HepG2 (cell line): ENCODE measurements around the gene HOXA11. TPM values are rescaled to one million over a fixed set of nuclear protein-coding genes. Genes with fewer than 3 reads are reported as not detected.

Source experiments
- CENPX ChIP-seq: sonication (generic); formaldehyde crosslinking; IDR thresholded peaks from 2 replicates; pipeline ENCODE4 v1.9.0; 2021; ENCODE audit warnings: mild to moderate bottlenecking, missing genetic modification reagents, moderate library complexity
- ESRRA ChIP-seq: sonication (generic); formaldehyde crosslinking; IDR thresholded peaks from 2 replicates; pipeline ENCODE4 v1.5.1; 2020; ENCODE audit warnings: mild to moderate bottlenecking, low read depth, missing genetic modification reagents
- ETV5 ChIP-seq: IDR thresholded peaks from 2 replicates; pipeline ENCODE4 v1.6.1; 2018; ENCODE audit warnings: missing biosample characterization, missing genetic modification reagents, inconsistent platforms, borderline replicate concordance
- FOXK2 ChIP-seq: fragments of 450-650 bp; IDR thresholded peaks from 2 replicates; pipeline ENCODE4 v1.6.1; 2016
- MAFF ChIP-seq: IDR thresholded peaks from 2 replicates; pipeline ENCODE4 v1.6.1; 2011; ENCODE audit warnings: low read depth, low read length, improper control_type of control experiment
- MIER2 ChIP-seq: IDR thresholded peaks from 2 replicates; pipeline ENCODE4 v1.6.1; 2016; ENCODE audit warnings: missing biosample characterization, missing genetic modification reagents
- MNT ChIP-seq: fragments of 450-650 bp; IDR thresholded peaks from 2 replicates; pipeline ENCODE4 v1.6.1; 2016
- NAIF1 ChIP-seq: sonication (generic); formaldehyde crosslinking; IDR thresholded peaks from 2 replicates; pipeline ENCODE4 v1.5.0; 2020; ENCODE audit warnings: mild to moderate bottlenecking, missing genetic modification reagents, borderline replicate concordance
- NCOA1 ChIP-seq: sonication (generic); formaldehyde crosslinking; IDR thresholded peaks from 2 replicates; pipeline ENCODE4 v1.9.0; 2021; ENCODE audit warnings: missing genetic modification reagents
- PCBP1 ChIP-seq: fragments of 200-400 bp; formaldehyde crosslinking; IDR thresholded peaks from 2 replicates; pipeline ENCODE4 v1.6.1; 2017; ENCODE audit warnings: mild to moderate bottlenecking, low read depth, low read length, borderline replicate concordance
- PCBP2 ChIP-seq: fragments of 200-400 bp; formaldehyde crosslinking; optimal IDR thresholded peaks from 2 replicates; pipeline ENCODE3; 2018; ENCODE audit warnings: low read length, low read depth; ENCODE audit not compliant: poor library complexity, severe bottlenecking
- PHF21A ChIP-seq: sonication (generic); formaldehyde crosslinking; IDR thresholded peaks from 2 replicates; pipeline ENCODE4 v1.5.0; 2020; ENCODE audit warnings: mild to moderate bottlenecking, missing genetic modification reagents
- RERE ChIP-seq: IDR thresholded peaks from 2 replicates; pipeline ENCODE4 v1.6.1; 2016; ENCODE audit warnings: low read depth, missing genetic modification reagents, missing compliant biosample characterization
- SOX5 ChIP-seq: IDR thresholded peaks from 2 replicates; pipeline ENCODE4 v1.6.1; 2016; ENCODE audit warnings: borderline replicate concordance
- TFDP2 ChIP-seq: sonication (generic); formaldehyde crosslinking; IDR thresholded peaks from 2 replicates; pipeline ENCODE4 v1.4.0; 2020; ENCODE audit warnings: missing genetic modification reagents
- ZFP37 ChIP-seq: sonication (generic); formaldehyde crosslinking; IDR thresholded peaks from 2 replicates; pipeline ENCODE4 v1.4.0; 2020; ENCODE audit warnings: missing genetic modification reagents, borderline replicate concordance
- ZFY ChIP-seq: sonication (generic); formaldehyde crosslinking; IDR thresholded peaks from 2 replicates; pipeline ENCODE4 v1.4.0; 2020; ENCODE audit warnings: missing genetic modification reagents
- ZNF124 ChIP-seq: sonication (generic); formaldehyde crosslinking; IDR thresholded peaks from 2 replicates; pipeline ENCODE4 v1.4.0; 2020; ENCODE audit warnings: missing genetic modification reagents
- ZNF569 ChIP-seq: sonication (generic); formaldehyde crosslinking; IDR thresholded peaks from 2 replicates; pipeline ENCODE4 v1.5.0; 2020; ENCODE audit warnings: mild to moderate bottlenecking, missing genetic modification reagents, moderate library complexity, borderline replicate concordance
- ZNF589 ChIP-seq: sonication (generic); formaldehyde crosslinking; conservative IDR thresholded peaks from 2 replicates; pipeline ENCODE4 v1.8.0; 2022; ENCODE audit warnings: mild to moderate bottlenecking, moderate library complexity, missing genetic modification reagents
- polyA plus RNA-seq, 8 experiments: library from polyadenylated mRNA; depleted of rRNA in 3 of 8; stranded (reverse) in 7 of 8; unstranded in 1 of 8; fragments of >200 nt; fragmentation: Illumina TruSeq in 4 of 8; extraction: Trizol in 4 of 8; gene quantifications; 2 replicates each; pipeline versions ENCODE4 v1.2.1 to v1.2.3, GENCODE V29; 2011 to 2016; ENCODE audit warnings: low read depth in 4 of 8, missing spikeins in 1 of 8, mixed read lengths in 1 of 8; ENCODE audit not compliant: insufficient read depth in 1 of 8
- total RNA-seq, 5 experiments: library from RNA; depleted of rRNA; stranded (reverse); fragments of >200 nt; fragmentation: Illumina TruSeq; extraction: Trizol; gene quantifications; 2 replicates each; pipeline ENCODE4 v1.2.3, GENCODE V29; 2016; ENCODE audit warnings: low read depth in 1 of 5

HOXA11 gene
- total and polyA plus RNA-seq, 2 of the 13 experiments (the other 11 are each of a cell fraction or from before 2014, with no cell fraction given) = not detected

- TF ChIP-seq ZNF589 (CRISPR knock-in tag) (no peak), ZFY (CRISPR knock-in tag) (no peak), NAIF1 (CRISPR knock-in tag) (no peak), ZNF569 (CRISPR knock-in tag) (no peak), MAFF (no peak), ZNF124 (CRISPR knock-in tag) (no peak), ESRRA (peak; percentile 88), PCBP1 (no peak), PCBP2 (no peak), NCOA1 (no peak), MNT (no peak), ETV5 (CRISPR knock-in tag) (peak; percentile 33; the same call in 1 of the 2 replicates), ZFP37 (CRISPR knock-in tag) (no peak), FOXK2 (no peak), TFDP2 (no peak), RERE (CRISPR knock-in tag) (0 out of 2 replicates have a peak, but pooled peaks have one; percentile 46), MIER2 (CRISPR knock-in tag) (no peak), SOX5 (CRISPR knock-in tag) (peak; percentile 85), PHF21A (CRISPR knock-in tag) (peak; percentile 44; the same call in 1 of the 2 replicates), CENPX (CRISPR knock-in tag) (no peak)
Measured at GRCh38 chr7:27133409-27134231, 51.4 kb downstream of the HOXA11 start (continued).
